ENCODE data around the gene THOP1.

The THOP1 gene

GRCh38 chr19:2782936-2783780 lies 2.1 kb upstream of the THOP1 start, which contains the start of gene SGTA:
Gene SGTA (minus strand): TSS chr19:2783273. CDS start chr19:2769068, 14,205 bp downstream.
- H3K4me3 Mint-ChIP-seq: peak within 1 kb of the TSS; percentile 89 to 97 (median 95)
- peak within 1 kb of the TSS; percentile 95 to 99 (median 99) for H3K27ac Mint-ChIP-seq
- TF ChIP-seq CTCF (IDR thresholded peaks at IDR 0.05; ENCODE audit: unreplicated experiment in 3 of 3): peak; percentile 51 to 55 (median 52)
- no peaks in the 10 kb centered on the region for H3K9me3 Mint-ChIP-seq
- no peaks in the 10 kb centered on the region for H3K27me3 Mint-ChIP-seq (ENCODE audit: low read depth)
- peaks cover 55% of the 10 kb centered on the region for H3K4me1 Mint-ChIP-seq
- H3K36me3 Mint-ChIP-seq (ENCODE audit: low read depth): peaks cover 16% of the 10 kb centered on the region

- H3K27me3 Mint-ChIP-seq (ENCODE audit: low read depth): no peaks in the 10 kb centered on the region
- H3K4me3 Mint-ChIP-seq: peak overlapping the region; percentile 89 to 97 (median 95)
- peaks cover 16% of the 10 kb centered on the region for H3K36me3 Mint-ChIP-seq (ENCODE audit: low read depth)
- H3K27ac Mint-ChIP-seq: peak overlapping the region; percentile 95 to 99 (median 99)
- peaks cover 52% of the 10 kb centered on the region for H3K4me1 Mint-ChIP-seq
- TF ChIP-seq CTCF (IDR thresholded peaks at IDR 0.05; ENCODE audit: unreplicated experiment in 3 of 3): no peak
- no peaks in the 10 kb centered on the region for H3K9me3 Mint-ChIP-seq
Measured at GRCh38 chr19:2783781-2784145, 1.5 kb upstream of the THOP1 start.

GRCh38 chr19:2787115-2787514 lies 1.8 kb downstream of the THOP1 start:
- H3K36me3 Mint-ChIP-seq (ENCODE audit: low read depth): peaks cover 17% of the 10 kb centered on the region
- H3K9me3 Mint-ChIP-seq: no peaks in the 10 kb centered on the region
- no peaks in the 10 kb centered on the region for H3K27me3 Mint-ChIP-seq (ENCODE audit: low read depth)
- peak overlapping the region in 2 of 3 experiments; percentile 30 to 38 for H3K27ac Mint-ChIP-seq
- H3K4me3 Mint-ChIP-seq: peak overlapping the region; percentile 72 to 81 (median 75)
- TF ChIP-seq CTCF (IDR thresholded peaks at IDR 0.05; ENCODE audit: unreplicated experiment in 3 of 3): no peak
- peaks cover 28% of the 10 kb centered on the region for H3K4me1 Mint-ChIP-seq

GRCh38 chr19:2788237-2788636 lies 2.9 kb downstream of the THOP1 start:
- no peaks in the 10 kb centered on the region for H3K9me3 Mint-ChIP-seq
- H3K36me3 Mint-ChIP-seq (ENCODE audit: low read depth): peaks cover 23% of the 10 kb centered on the region
- H3K4me1 Mint-ChIP-seq: peaks cover 22% of the 10 kb centered on the region
- H3K27me3 Mint-ChIP-seq (ENCODE audit: low read depth): no peaks in the 10 kb centered on the region
- TF ChIP-seq CTCF (IDR thresholded peaks at IDR 0.05; ENCODE audit: unreplicated experiment in 3 of 3): no peak
- peak overlapping the region; percentile 72 to 81 (median 75) for H3K4me3 Mint-ChIP-seq
- H3K27ac Mint-ChIP-seq: no peak overlapping the region

GRCh38 chr19:2790194-2790556 lies 4.9 kb downstream of the THOP1 start:
- H3K27me3 Mint-ChIP-seq (ENCODE audit: low read depth): no peaks in the 10 kb centered on the region
- no peak for TF ChIP-seq CTCF (IDR thresholded peaks at IDR 0.05; ENCODE audit: unreplicated experiment in 3 of 3)

More at GRCh38 chr19:2790194-2790556, 4.9 kb downstream of the THOP1 start:
- H3K4me3 Mint-ChIP-seq: no peak overlapping the region
- peaks cover 35% of the 10 kb centered on the region for H3K36me3 Mint-ChIP-seq (ENCODE audit: low read depth)
- H3K4me1 Mint-ChIP-seq: peaks cover 16% of the 10 kb centered on the region
- H3K27ac Mint-ChIP-seq: no peak overlapping the region
- H3K9me3 Mint-ChIP-seq: no peaks in the 10 kb centered on the region

Data from nephron (organoid).